Hepatocyte (in vitro differentiated cells): ENCODE results near the gene SLC22A31. TPM values are rescaled to one million over a fixed set of nuclear protein-coding genes. Genes with fewer than 3 reads are reported as not detected.
"Not testable (repeated sequence)": the region's sequence is repeated elsewhere in the genome, so short reads cannot be mapped to it uniquely, and the experiment has no call there.

Experiments
- DNase-seq: peaks from one replicate; pipeline ENCODE4 v3.0.0-alpha.2; 2016; ENCODE audit warnings: low spot score
- H2AFZ ChIP-seq: fragments of 200-600 bp; sonication (generic); 2 replicates; pipeline ENCODE4 v1.6.0; 2016; ENCODE audit warnings: antibody characterized with exemption, mild to moderate bottlenecking
- H3K27ac ChIP-seq: fragments of 200-600 bp; sonication (generic); 2 replicates; pipeline ENCODE4 v1.5.1; 2016; ENCODE audit warnings: mild to moderate bottlenecking
- H3K27me3 ChIP-seq: fragments of 200-600 bp; sonication (generic); 2 replicates; pipeline ENCODE4 v1.6.1; 2016
- H3K36me3 ChIP-seq: fragments of 200-600 bp; sonication (generic); replicated peaks from 2 replicates; pipeline ENCODE4 v1.5.1; 2016; ENCODE audit warnings: low read depth; ENCODE audit not compliant: insufficient read depth
- H3K4me1 ChIP-seq: fragments of 200-600 bp; sonication (generic); 2 replicates; pipeline ENCODE4 v1.5.1; 2016; ENCODE audit warnings: mild to moderate bottlenecking, moderate library complexity; ENCODE audit not compliant: insufficient read depth
- H3K4me2 ChIP-seq: fragments of 200-600 bp; sonication (generic); 2 replicates; pipeline ENCODE4 v1.6.0; 2016
- H3K4me3 ChIP-seq: fragments of 200-600 bp; sonication (generic); 2 replicates; pipeline ENCODE4 v1.5.1; 2016; ENCODE audit warnings: mild to moderate bottlenecking
- H3K79me2 ChIP-seq: fragments of 200-600 bp; sonication (generic); 2 replicates; pipeline ENCODE4 v1.6.0; 2017; ENCODE audit warnings: mild to moderate bottlenecking
- H3K9me2 ChIP-seq: fragments of 200-600 bp; sonication (generic); replicated peaks from 2 replicates; pipeline ENCODE4 v1.6.0; 2017; ENCODE audit warnings: mild to moderate bottlenecking; ENCODE audit not compliant: insufficient read depth
- H3K9me3 ChIP-seq: fragments of 200-600 bp; sonication (generic); 2 replicates; pipeline ENCODE4 v1.5.1; 2016; ENCODE audit warnings: low read depth, mild to moderate bottlenecking
- H4K20me1 ChIP-seq: fragments of 200-600 bp; sonication (generic); 2 replicates; pipeline ENCODE4 v1.6.0; 2016; ENCODE audit warnings: mild to moderate bottlenecking; ENCODE audit not compliant: insufficient read depth, poor library complexity, severe bottlenecking
- EZH2 ChIP-seq: fragments of 200-600 bp; sonication (generic); IDR thresholded peaks from 2 replicates; pipeline ENCODE4 v1.6.1; 2016; ENCODE audit warnings: antibody characterized with exemption, mild to moderate bottlenecking, borderline replicate concordance
- EZH2phosphoT487 ChIP-seq: fragments of 200-600 bp; sonication (generic); IDR thresholded peaks from one replicate; pipeline ENCODE4 v1.6.1; 2018; ENCODE audit warnings: antibody characterized with exemption, mild to moderate bottlenecking, low read depth, moderate library complexity; ENCODE audit not compliant: unreplicated experiment, severe bottlenecking
- WGBS: methylation state at CpG from one replicate; pipeline ENCODE4 v1.1.6; 2016; ENCODE audit warnings: low lambda C conversion rate; ENCODE audit errors: missing lambda C conversion rate; 5-methylcytosine and 5-hydroxymethylcytosine counted together
- polyA plus RNA-seq: library from polyadenylated mRNA; unstranded; fragments of >200 nt; fragmentation: Nextera tagmentation; extraction: Ambion mirVana; gene quantifications from 2 replicates; pipeline ENCODE4 v1.2.1, GENCODE V29; 2016
- total RNA-seq: library from RNA; depleted of rRNA; stranded (reverse); fragments of >200 nt; gene quantifications from 2 replicates; pipeline ENCODE4 v1.2.3, GENCODE V29; 2014
- TF ChIP-seq, protein P1 (sequence below): fragments of 200-600 bp; sonication (generic); IDR thresholded peaks from 2 replicates; pipeline ENCODE4 v1.5.1; 2016; ENCODE audit warnings: antibody characterized with exemption, mild to moderate bottlenecking; ENCODE audit not compliant: poor library complexity

Gene SLC22A31
- total RNA-seq (1.6 and 2.2 TPM in 2 replicates), polyA plus RNA-seq (1.4 and 12.1 TPM in 2 replicates)

DNA sequence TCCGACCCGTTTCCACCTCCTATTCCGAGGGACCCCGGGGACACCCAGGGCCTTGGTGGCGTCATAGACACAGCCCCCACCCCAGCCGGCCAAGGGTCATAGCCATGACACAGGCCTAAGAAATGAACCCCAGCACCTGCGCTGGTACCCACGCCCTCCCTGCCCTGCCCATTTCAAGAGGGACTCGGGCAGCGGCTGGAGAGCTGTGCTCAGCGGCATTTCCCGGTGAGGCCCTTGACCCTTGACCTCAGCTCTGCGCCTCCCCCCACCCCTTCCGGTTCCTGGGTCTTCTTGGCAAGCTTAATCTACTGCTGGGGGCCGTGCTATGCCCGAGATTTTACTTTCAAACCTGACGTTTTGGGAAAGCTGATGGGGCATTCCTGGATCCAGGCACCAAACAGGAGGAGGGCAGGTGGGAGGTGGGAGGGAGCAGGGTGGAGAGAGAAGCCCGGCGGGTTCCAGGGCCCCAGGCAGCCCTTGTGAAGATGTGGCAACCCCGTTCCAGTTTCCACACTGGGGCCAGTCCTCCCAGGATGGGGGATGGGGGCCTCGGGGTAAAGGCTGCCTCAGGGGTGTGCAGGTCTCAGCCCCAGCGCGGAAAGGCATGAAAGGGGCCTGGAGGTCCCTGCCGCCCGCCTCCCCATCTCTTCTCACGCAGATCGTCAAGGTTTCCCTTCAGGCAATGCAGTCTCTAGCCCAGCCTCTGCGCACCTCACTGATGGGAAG, at the start of gene SLC22A31:
Gene SLC22A31 (minus strand): TSS at position 414 of the 726 bp plus-strand sequence. CDS start 36 bp downstream, at position 378.
- H3K9me2 ChIP-seq, result no peaks in the 10 kb centered on the region
- H3K79me2 ChIP-seq, result no peaks in the 10 kb centered on the region
- H3K4me1 ChIP-seq, result no peaks in the 10 kb centered on the region
- no peaks in the 10 kb centered on the region for H3K36me3 ChIP-seq
- no peaks in the 10 kb centered on the region for H3K9me3 ChIP-seq
- H2AFZ ChIP-seq, result no peak within 1 kb of the TSS
- H3K27me3 ChIP-seq, result peaks cover 48% of the 10 kb centered on the region
- H3K4me2 ChIP-seq, result peak within 1 kb of the TSS; percentile 85
- H3K4me3 ChIP-seq, result no peak within 1 kb of the TSS
- WGBS, result 24% methylated on average over 25 of the region's 28 CpGs
- H3K27ac ChIP-seq, result no peak within 1 kb of the TSS
- DNase-seq, result peak; percentile 25
- no peaks in the 10 kb centered on the region for H4K20me1 ChIP-seq
- TF ChIP-seq EZH2 (no peak), EZH2phosphoT487 (no peak)
- TF ChIP-seq, protein P1, sequence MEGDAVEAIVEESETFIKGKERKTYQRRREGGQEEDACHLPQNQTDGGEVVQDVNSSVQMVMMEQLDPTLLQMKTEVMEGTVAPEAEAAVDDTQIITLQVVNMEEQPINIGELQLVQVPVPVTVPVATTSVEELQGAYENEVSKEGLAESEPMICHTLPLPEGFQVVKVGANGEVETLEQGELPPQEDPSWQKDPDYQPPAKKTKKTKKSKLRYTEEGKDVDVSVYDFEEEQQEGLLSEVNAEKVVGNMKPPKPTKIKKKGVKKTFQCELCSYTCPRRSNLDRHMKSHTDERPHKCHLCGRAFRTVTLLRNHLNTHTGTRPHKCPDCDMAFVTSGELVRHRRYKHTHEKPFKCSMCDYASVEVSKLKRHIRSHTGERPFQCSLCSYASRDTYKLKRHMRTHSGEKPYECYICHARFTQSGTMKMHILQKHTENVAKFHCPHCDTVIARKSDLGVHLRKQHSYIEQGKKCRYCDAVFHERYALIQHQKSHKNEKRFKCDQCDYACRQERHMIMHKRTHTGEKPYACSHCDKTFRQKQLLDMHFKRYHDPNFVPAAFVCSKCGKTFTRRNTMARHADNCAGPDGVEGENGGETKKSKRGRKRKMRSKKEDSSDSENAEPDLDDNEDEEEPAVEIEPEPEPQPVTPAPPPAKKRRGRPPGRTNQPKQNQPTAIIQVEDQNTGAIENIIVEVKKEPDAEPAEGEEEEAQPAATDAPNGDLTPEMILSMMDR, result no peak

DNA sequence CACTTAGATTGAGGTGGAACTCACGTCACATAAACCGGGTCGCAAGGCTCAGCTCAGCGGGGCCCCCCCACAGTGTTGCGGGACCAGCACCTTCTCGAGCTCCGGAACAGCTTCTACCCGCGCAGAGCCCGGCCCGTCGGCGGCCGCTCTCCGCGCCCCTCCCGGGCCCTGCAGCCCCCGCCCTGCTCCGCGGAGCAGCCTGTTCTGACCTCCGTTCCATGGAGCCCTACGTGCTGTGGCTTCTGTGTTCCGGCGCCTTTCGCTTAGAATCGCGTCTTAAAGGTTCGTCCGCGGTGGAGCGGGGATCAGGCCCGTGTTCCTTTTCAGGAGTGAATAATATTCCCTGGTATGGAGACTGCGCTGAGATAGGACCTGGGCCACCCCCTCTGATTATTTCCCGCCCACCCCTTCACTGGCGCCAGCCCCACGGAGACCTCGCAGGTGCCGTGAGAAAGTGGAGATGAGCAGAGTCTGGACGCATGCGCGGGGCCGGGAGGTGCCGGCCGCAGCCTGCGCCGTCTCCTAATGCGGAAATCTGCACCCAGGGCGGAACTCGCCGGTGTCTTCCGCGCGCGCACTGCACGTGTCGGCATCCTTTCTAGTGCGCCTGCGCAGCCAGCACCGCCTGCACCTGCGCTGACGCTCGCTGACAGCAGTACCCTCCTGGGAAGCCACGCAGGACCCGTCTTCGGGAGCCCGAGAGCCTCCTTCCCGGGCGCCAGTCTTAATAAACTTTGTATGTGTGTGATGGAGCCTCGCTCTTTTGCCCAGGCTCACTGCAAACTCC, 48.1 kb upstream of the SLC22A31 start:
- peaks cover 6% of the 10 kb centered on the region for H3K4me1 ChIP-seq
- peak overlapping the region; percentile 68 for H2AFZ ChIP-seq
- no peak for TF ChIP-seq EZH2
- TF ChIP-seq EZH2phosphoT487, result no peak
- TF ChIP-seq, protein P1, result no peak
- H4K20me1 ChIP-seq, result no peaks in the 10 kb centered on the region
- WGBS, result 81% methylated on average over 61 of the region's 69 CpGs
- peak overlapping the region; percentile 99 for H3K4me2 ChIP-seq
- H3K9me2 ChIP-seq, result no peaks in the 10 kb centered on the region
- no peak overlapping the region for H3K27ac ChIP-seq
- H3K79me2 ChIP-seq, result no peaks in the 10 kb centered on the region
- H3K4me3 ChIP-seq, result no peak overlapping the region
- H3K9me3 ChIP-seq, result no peaks in the 10 kb centered on the region
- DNase-seq, result no peak
- no peaks in the 10 kb centered on the region for H3K27me3 ChIP-seq
- no peaks in the 10 kb centered on the region for H3K36me3 ChIP-seq

DNA sequence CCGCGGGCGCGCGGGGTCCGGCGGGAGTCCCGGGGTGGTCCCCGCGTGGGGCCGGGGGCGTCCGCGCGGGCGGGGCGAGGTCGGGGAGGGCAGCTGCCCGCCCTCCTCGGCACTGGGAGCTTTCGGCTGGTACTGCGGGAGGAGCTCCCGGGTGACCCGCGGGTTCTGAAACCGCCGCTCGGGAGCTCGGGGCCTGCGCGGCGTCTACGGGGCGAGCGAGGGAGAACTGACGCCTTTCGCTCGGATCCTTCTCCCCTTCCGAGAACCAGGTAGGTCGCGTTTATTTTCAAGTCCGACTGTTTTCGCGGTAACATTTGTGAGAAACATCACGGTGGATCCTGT, 47.4 kb upstream of the SLC22A31 start:
- WGBS, result 5% methylated on average over 24 of the region's 45 CpGs
- not testable (repeated sequence) for DNase-seq, H3K27ac ChIP-seq, H3K9me2 ChIP-seq, H3K79me2 ChIP-seq, H3K4me3 ChIP-seq, H3K9me3 ChIP-seq, H4K20me1 ChIP-seq, H3K36me3 ChIP-seq, H3K27me3 ChIP-seq, H3K4me1 ChIP-seq
- H2AFZ ChIP-seq, result peak overlapping the region; percentile 68
- peak overlapping the region; percentile 99 for H3K4me2 ChIP-seq
